AG10803 (cell line): ENCODE results near the gene PRKN.

Source experiments
- DNase-seq: peaks from one replicate; pipeline ENCODE4 v3.0.0; 2010; ENCODE audit warnings: low read depth
- H3K4me3 ChIP-seq: 2 replicates; pipeline ENCODE4 v1.5.1; 2011; ENCODE audit warnings: mild to moderate bottlenecking, low read length, control low read depth
- TF ChIP-seq, protein P1 (sequence below): conservative IDR thresholded peaks from 2 replicates; pipeline ENCODE4 v1.5.1; 2011; ENCODE audit warnings: mild to moderate bottlenecking, low read length, control low read depth, inconsistent platforms

PRKN gene

DNA sequence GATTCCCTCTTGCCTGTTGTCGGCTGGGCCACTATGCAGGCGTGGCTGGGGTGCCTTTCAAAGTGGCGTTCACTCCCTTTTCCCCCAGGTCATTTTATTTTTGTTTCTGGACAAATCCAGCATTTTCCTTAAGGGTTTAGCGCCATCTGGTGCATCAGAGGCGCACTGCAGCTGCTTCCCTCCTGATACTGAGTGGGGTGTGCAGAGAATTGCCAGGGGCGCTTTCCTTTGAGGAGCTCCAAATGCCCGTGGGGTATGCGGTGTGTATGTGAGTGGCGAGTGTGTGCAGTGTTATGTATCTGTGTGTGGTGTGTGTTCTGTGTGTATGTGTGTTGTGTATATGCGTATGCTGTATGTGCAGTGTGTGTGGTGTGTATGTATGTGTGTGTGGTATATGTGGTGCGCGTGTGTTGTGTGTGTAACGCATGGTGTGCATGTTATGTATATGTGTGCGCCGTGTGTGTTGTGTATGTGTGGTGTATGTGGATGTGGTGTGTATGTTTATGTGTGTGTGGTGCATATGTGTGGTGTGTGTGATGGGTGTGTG is 1353.6 kb downstream of the PRKN start:
- H3K4me3 ChIP-seq, result no peak overlapping the region
- TF ChIP-seq, protein P1, sequence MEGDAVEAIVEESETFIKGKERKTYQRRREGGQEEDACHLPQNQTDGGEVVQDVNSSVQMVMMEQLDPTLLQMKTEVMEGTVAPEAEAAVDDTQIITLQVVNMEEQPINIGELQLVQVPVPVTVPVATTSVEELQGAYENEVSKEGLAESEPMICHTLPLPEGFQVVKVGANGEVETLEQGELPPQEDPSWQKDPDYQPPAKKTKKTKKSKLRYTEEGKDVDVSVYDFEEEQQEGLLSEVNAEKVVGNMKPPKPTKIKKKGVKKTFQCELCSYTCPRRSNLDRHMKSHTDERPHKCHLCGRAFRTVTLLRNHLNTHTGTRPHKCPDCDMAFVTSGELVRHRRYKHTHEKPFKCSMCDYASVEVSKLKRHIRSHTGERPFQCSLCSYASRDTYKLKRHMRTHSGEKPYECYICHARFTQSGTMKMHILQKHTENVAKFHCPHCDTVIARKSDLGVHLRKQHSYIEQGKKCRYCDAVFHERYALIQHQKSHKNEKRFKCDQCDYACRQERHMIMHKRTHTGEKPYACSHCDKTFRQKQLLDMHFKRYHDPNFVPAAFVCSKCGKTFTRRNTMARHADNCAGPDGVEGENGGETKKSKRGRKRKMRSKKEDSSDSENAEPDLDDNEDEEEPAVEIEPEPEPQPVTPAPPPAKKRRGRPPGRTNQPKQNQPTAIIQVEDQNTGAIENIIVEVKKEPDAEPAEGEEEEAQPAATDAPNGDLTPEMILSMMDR, result peak; percentile 98
- DNase-seq, result peak; percentile 48

DNA sequence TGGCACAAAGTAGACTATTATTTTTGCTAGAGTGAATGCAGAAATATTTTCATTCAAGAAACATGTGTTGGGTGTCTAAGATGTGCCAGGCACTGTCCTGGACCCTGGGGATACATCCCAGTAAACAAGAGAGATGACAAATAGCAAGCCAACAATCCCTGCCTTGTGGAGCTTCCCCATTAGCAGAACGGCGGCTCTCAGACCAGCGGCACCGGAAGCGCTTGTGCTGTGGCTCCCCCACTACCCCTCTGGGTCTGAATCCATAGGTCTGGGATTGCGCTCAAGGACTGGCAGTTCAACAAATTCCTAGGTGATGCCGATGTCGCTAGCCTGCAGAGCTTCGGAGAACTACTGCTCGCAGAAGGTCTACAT is 1355.2 kb downstream of the PRKN start:
- DNase-seq, result no peak
- H3K4me3 ChIP-seq, result no peak overlapping the region
- TF ChIP-seq, protein P1, result no peak

GRCh38 chr6:161370880-161371279 is 1356.7 kb downstream of the PRKN start:
- DNase-seq, result peak; percentile 77
- TF ChIP-seq, protein P1, result peak; percentile 98

DNA sequence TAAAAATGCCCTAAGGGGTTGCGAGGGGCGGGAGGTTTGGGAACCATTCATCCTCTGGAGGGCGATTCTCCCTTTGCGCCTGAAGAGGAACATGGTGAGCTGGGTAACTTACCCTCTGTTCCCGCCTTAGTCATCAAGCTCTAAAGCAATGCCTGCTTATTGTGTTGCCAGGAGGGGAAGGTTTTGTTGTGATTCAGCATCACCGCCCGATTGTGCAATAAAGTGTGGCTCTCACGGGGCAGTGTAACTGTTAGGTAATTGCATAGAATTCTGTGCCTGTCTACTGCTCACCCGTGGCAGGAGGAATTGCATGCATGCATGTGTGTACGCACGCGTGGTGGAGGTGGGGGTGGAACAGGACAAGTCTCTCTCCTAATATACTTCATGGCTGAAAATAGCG is 1358.2 kb downstream of the PRKN start:
- peak; percentile 94 for DNase-seq
- TF ChIP-seq, protein P1, result peak; percentile 12; the same call in 1 of the 2 replicates

More at GRCh38 chr6:161370880-161371279, 1356.7 kb downstream of the PRKN start:
- H3K4me3 ChIP-seq, result no peak overlapping the region

GRCh38 chr6:161368514-161368913 is 1359.1 kb downstream of the PRKN start:
- H3K4me3 ChIP-seq, result no peak overlapping the region
- TF ChIP-seq, protein P1, result no peak
- no peak for DNase-seq

More for the DNA sequence above, 1358.2 kb downstream of the PRKN start:
- H3K4me3 ChIP-seq, result no peak overlapping the region

- DNase-seq, result no peak
- H3K4me3 ChIP-seq, result no peak overlapping the region
- TF ChIP-seq, protein P1, result no peak
These were observed 1360.1 kb downstream of the PRKN start for GRCh38 chr6:161367472-161367871.

DNA sequence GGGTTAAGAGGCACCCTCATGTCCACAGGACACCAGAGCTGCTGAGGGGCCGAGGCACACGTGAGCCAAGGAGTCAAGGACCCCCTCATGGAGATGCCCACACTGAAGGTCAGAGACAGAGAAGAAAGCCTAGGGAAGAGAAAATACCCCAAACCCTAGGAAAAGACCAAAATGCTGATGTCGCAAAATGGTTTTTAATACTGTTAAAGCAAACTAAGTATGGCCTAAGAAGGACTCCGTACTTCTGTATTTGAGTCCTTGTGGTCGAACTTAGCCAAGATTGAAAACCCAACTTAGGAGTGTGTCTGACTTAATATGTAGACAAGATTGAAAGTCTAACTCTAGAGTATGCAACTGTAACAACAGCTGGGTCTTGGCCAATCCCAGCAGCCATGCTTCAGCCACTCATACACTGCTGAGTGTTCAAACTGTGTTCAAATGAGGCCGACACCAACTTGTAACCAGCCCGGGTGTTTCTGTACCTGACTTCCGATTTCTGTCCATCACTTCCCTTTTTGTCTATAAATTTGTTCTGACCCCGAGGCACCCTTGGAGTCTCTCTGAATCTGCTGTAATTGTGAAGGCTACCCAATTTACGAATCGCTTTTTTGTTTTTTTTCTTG is 1361.2 kb downstream of the PRKN start:
- no peak for DNase-seq
- TF ChIP-seq, protein P1, result no peak
- no peak overlapping the region for H3K4me3 ChIP-seq
